Common myeloid progenitor, CD34-positive (primary cell): ENCODE results near the gene FHL2.
"Not testable (repeated sequence)": the region's sequence is repeated elsewhere in the genome, so short reads cannot be mapped to it uniquely, and the experiment has no call there.

ENCODE experiments used
- CTCF ChIA-PET: fragments of 350-600 bp; sonication (Branson Sonifier 250); formaldehyde crosslinking; loops from one replicate; lab custom pipeline; 2021; ENCODE audit warnings: antibody characterized with exemption; lab: Charles Lee
- POLR2A ChIA-PET: fragments of 350-600 bp; sonication (Branson Sonifier 250); formaldehyde crosslinking; loops from one replicate; lab custom pipeline; 2021; ENCODE audit warnings: antibody characterized with exemption; lab: Charles Lee
- DNase-seq, 3 donors: peaks; one replicate each; pipeline versions ENCODE4 v3.0.0 to v3.0.0-alpha.2; 2013
- H3K27ac ChIP-seq, 2 experiments: 1 replicate in 1 of 2; 2 replicates in 1 of 2; pipeline ENCODE4 v1.7.0; 2013; ENCODE audit warnings: inconsistent platforms in 2 of 2, low read length in 2 of 2, mild to moderate bottlenecking in 2 of 2, low read depth in 1 of 2, moderate library complexity in 1 of 2; ENCODE audit not compliant: severe bottlenecking in 2 of 2, insufficient read depth in 1 of 2, poor library complexity in 1 of 2
- H3K27me3 ChIP-seq, 5 experiments: replicated peaks in 2 of 5; 1 replicate in 3 of 5; 2 replicates in 2 of 5; pipeline versions ENCODE4 v1.6.1 to v1.7.0; 2013; ENCODE audit warnings: low read length in 4 of 5, mild to moderate bottlenecking in 2 of 5, moderate library complexity in 2 of 5, inconsistent platforms in 1 of 5; ENCODE audit not compliant: insufficient read depth in 5 of 5, control insufficient read depth in 4 of 5
- H3K36me3 ChIP-seq, 4 experiments: 1 replicate in 2 of 4; 2 replicates in 2 of 4; pipeline versions ENCODE4 v1.6.1 to v1.7.0; 2013; ENCODE audit warnings: low read length in 3 of 4, control low read depth in 1 of 4, mild to moderate bottlenecking in 1 of 4; ENCODE audit not compliant: control insufficient read depth in 4 of 4, insufficient read depth in 4 of 4
- H3K4me1 ChIP-seq, 4 experiments: 1 replicate in 3 of 4; 2 replicates in 1 of 4; pipeline versions ENCODE4 v1.6.1 to v1.7.1; 2013; ENCODE audit warnings: low read length in 3 of 4, mild to moderate bottlenecking in 3 of 4, control low read depth in 1 of 4, inconsistent platforms in 1 of 4, moderate library complexity in 1 of 4; ENCODE audit not compliant: control insufficient read depth in 4 of 4, insufficient read depth in 4 of 4; ENCODE audit errors: control extremely low read depth in 1 of 4
- H3K4me3 ChIP-seq, 7 experiments: 1 replicate in 4 of 7; 2 replicates in 3 of 7; pipeline versions ENCODE4 v1.5.1 to v1.7.0; 2013; ENCODE audit warnings: mild to moderate bottlenecking in 7 of 7, low read length in 6 of 7, moderate library complexity in 6 of 7, inconsistent platforms in 2 of 7, low read depth in 2 of 7, control low read depth in 1 of 7; ENCODE audit not compliant: insufficient read depth in 4 of 7, control insufficient read depth in 1 of 7; ENCODE audit errors: extremely low read depth in 1 of 7
- H3K9me3 ChIP-seq, 5 experiments: 1 replicate in 4 of 5; 2 replicates in 1 of 5; pipeline versions ENCODE4 v1.6.1 to v1.7.1; 2013; ENCODE audit warnings: low read length in 4 of 5, mild to moderate bottlenecking in 2 of 5, inconsistent platforms in 1 of 5, low read depth in 1 of 5, moderate library complexity in 1 of 5; ENCODE audit not compliant: control insufficient read depth in 4 of 5, insufficient read depth in 2 of 5; ENCODE audit errors: control extremely low read depth in 1 of 5
- WGBS: methylation state at CpG from one replicate; pipeline ENCODE4 v1.1.5; 2013; ENCODE audit not compliant: insufficient coverage; 5-methylcytosine and 5-hydroxymethylcytosine counted together

FHL2 gene

GRCh38 chr2:105329561-105330495, 69.0 kb downstream of the FHL2 start, which contains the start of gene TGFBRAP1:
Gene TGFBRAP1, minus strand, starts transcription at chr2:105329735. Its CDS starts 21,434 bp downstream, at chr2:105308301.
- ChIA-PET CTCF (interaction anchor here (0.8 to 4.4 kb wide), 9 partner anchors 9 to 42 kb away, joined by 3 to 29 read pairs (median 9); partner anchors contain the start of gene C2orf49), POLR2A (interaction anchor here (0.6 to 1.7 kb wide), 5 partner anchors 8 to 33 kb away, joined by 3 to 4 read pairs (median 4); partner anchors contain the start of gene C2orf49)
- Histone ChIP-seq H3K27ac (peak within 1 kb of the TSS; percentile 90 to 96), H3K4me3 (peak within 1 kb of the TSS; percentile 40 to 85 (median 76)), H3K9me3 (no peaks in the 10 kb centered on the region), H3K4me1 (peaks cover 13 to 58% (median 55%) of the 10 kb centered on the region in 4 experiments), H3K36me3 (peaks cover 0 to 6% (median 1%) of the 10 kb centered on the region in 4 experiments), H3K27me3 (no peaks in the 10 kb centered on the region)
- DNase-seq, result peak in 2 of 3 donors; percentile 68 to 76
- WGBS, result 3% methylated on average over 79 of the region's 101 CpGs

GRCh38 chr2:105329197-105329554, 69.7 kb downstream of the FHL2 start:
- H3K36me3 ChIP-seq, result peaks cover 0 to 6% (median 1%) of the 10 kb centered on the region in 4 experiments
- POLR2A ChIA-PET, result interaction anchor here (1.1 to 1.7 kb wide), 3 partner anchors 9 to 20 kb away, joined by 3 to 4 read pairs (median 3); partner anchors contain the start of gene C2orf49
- peak in 1 of 3 donors; percentile 52 for DNase-seq
- WGBS, result 0% methylated on average over 5 of the region's 17 CpGs
- H3K27ac ChIP-seq, result peak overlapping the region; percentile 86 to 94
- peaks cover 19 to 64% (median 62%) of the 10 kb centered on the region in 4 experiments for H3K4me1 ChIP-seq
- H3K9me3 ChIP-seq, result no peaks in the 10 kb centered on the region
- H3K27me3 ChIP-seq, result no peaks in the 10 kb centered on the region
- CTCF ChIA-PET, result interaction anchor here (0.8 to 4.4 kb wide), 7 partner anchors 10 to 41 kb away, joined by 3 to 29 read pairs (median 10); partner anchors contain the start of gene C2orf49
- H3K4me3 ChIP-seq, result peak overlapping the region; percentile 37 to 85 (median 76)

- peak in 2 of 3 donors; percentile 81 to 87 for DNase-seq
- Histone ChIP-seq H3K4me3 (peak overlapping the region; percentile 37 to 85 (median 76)), H3K27me3 (no peaks in the 10 kb centered on the region), H3K4me1 (peaks cover 24 to 71% (median 68%) of the 10 kb centered on the region in 4 experiments), H3K9me3 (no peaks in the 10 kb centered on the region), H3K27ac (peak overlapping the region; percentile 86 to 94), H3K36me3 (peaks cover 0 to 7% (median 1%) of the 10 kb centered on the region in 4 experiments)
- POLR2A ChIA-PET, result interaction anchor here (0.6 to 1.7 kb wide), 4 partner anchors 8 to 19 kb away, joined by 3 to 4 read pairs (median 4); partner anchors contain the start of gene C2orf49
- 0% methylated on average over 13 of the region's 16 CpGs for WGBS
- CTCF ChIA-PET, result interaction anchor here (0.8 to 4.4 kb wide), 8 partner anchors 10 to 41 kb away, joined by 3 to 29 read pairs (median 10); partner anchors contain the start of gene C2orf49
Measured at GRCh38 chr2:105328281-105329196, 70.3 kb downstream of the FHL2 start.

- WGBS, result 80% methylated on average over 1 of the region's 2 CpGs
- CTCF ChIA-PET, result interaction anchor here (1.1 to 4.4 kb wide), 6 partner anchors 11 to 40 kb away, joined by 3 to 29 read pairs (median 10); partner anchors contain the start of gene C2orf49
- Histone ChIP-seq H3K27ac (peak overlapping the region; percentile 86 to 94), H3K4me1 (peaks cover 31 to 79% (median 77%) of the 10 kb centered on the region in 4 experiments), H3K27me3 (no peaks in the 10 kb centered on the region), H3K9me3 (no peaks in the 10 kb centered on the region), H3K4me3 (peak overlapping the region in 5 of 7 experiments; percentile 75 to 85 (median 76)), H3K36me3 (peaks cover 0 to 15% (median 5%) of the 10 kb centered on the region in 4 experiments)
- POLR2A ChIA-PET, result interaction anchor here (1.7 kb wide), 1 partner anchor 10 kb away, joined by 4 read pairs; the partner anchor contains the start of gene C2orf49
- DNase-seq, result no peak
Measured at GRCh38 chr2:105327690-105328089, 71.2 kb downstream of the FHL2 start.

GRCh38 chr2:105327271-105327670, 71.6 kb downstream of the FHL2 start:
- Histone ChIP-seq H3K27ac (peak overlapping the region; percentile 86 to 94), H3K36me3 (peaks cover 0 to 20% (median 5%) of the 10 kb centered on the region in 4 experiments), H3K4me1 (peaks cover 33 to 83% (median 81%) of the 10 kb centered on the region in 4 experiments), H3K4me3 (peak overlapping the region in 5 of 7 experiments; percentile 75 to 85 (median 76))
- H3K9me3 ChIP-seq, H3K27me3 ChIP-seq, POLR2A ChIA-PET, DNase-seq: not testable (repeated sequence)
- WGBS, result 92% methylated on average over 2 of the region's 3 CpGs
- CTCF ChIA-PET, result interaction anchor here (0.8 to 4.4 kb wide), 6 partner anchors 9 to 32 kb away, joined by 3 to 29 read pairs (median 10); partner anchors contain the start of gene C2orf49
